ENCODE measurements around the gene GSTO2. TPM values are rescaled to one million over a fixed set of nuclear protein-coding genes. Genes with fewer than 3 reads are reported as not detected.

GSTO2 gene
- total and polyA plus RNA-seq, 11 donors: 0.46 to 1.9 (median 0.88) TPM

GRCh38 chr10:104323085-104323484 lies 54.1 kb downstream of the GSTO2 start:
- Histone ChIP-seq H3K27ac (peak overlapping the region in 11 of 12 donors; percentile 54 to 100 (median 99)), H3K36me3 (peaks cover 0 to 15% (median 0%) of the 10 kb centered on the region in 9 donors), H3K27me3 (no peaks in the 10 kb centered on the region), H3K4me1 (peaks cover 66 to 100% (median 100%) of the 10 kb centered on the region in 12 donors), H3K4me3 (no peak overlapping the region), H3K9me3 (no peaks in the 10 kb centered on the region)
- intact Hi-C loops (cut with DNase I): no loop called here
- no peak for ATAC-seq
- WGBS, 4 donors: 79 to 90% (median 84%) methylated on average over 1 of the region's 1 CpG
- TF ChIP-seq POLR2A (IDR thresholded peaks at IDR 0.05) (no peak), CTCF (IDR thresholded peaks at IDR 0.05) (no peak)
- no peak for DNase-seq

- Histone ChIP-seq H3K27me3 (no peaks in the 10 kb centered on the region), H3K9me3 (no peaks in the 10 kb centered on the region), H3K4me1 (peaks cover 64 to 100% (median 100%) of the 10 kb centered on the region in 12 donors), H3K36me3 (peaks cover 0 to 10% (median 0%) of the 10 kb centered on the region in 9 donors), H3K4me3 (no peak overlapping the region), H3K27ac (peak overlapping the region in 11 of 12 donors; percentile 91 to 100 (median 99))
- no peak for DNase-seq
- intact Hi-C loops (cut with DNase I): no loop called here
- 89 to 100% (median 93%) methylated on average over 3 to 4 of the region's 4 CpGs for WGBS, 4 donors
- TF ChIP-seq CTCF (IDR thresholded peaks at IDR 0.05) (no peak), POLR2A (IDR thresholded peaks at IDR 0.05) (no peak)
- no peak for ATAC-seq
These were observed 54.8 kb downstream of the GSTO2 start for GRCh38 chr10:104323760-104324201.

GRCh38 chr10:104324221-104324686 lies 55.3 kb downstream of the GSTO2 start:
- TF ChIP-seq POLR2A (IDR thresholded peaks at IDR 0.05) (no peak), CTCF (IDR thresholded peaks at IDR 0.05) (no peak)
- DNase-seq (peak in 1 of 5 donors; percentile 62), ATAC-seq (no peak)
- H3K27ac ChIP-seq: peak overlapping the region in 11 of 12 donors; percentile 91 to 100 (median 99)
- peak overlapping the region in 1 of 12 donors; percentile 15 for H3K4me3 ChIP-seq
- H3K36me3 ChIP-seq: peaks cover 0 to 10% (median 0%) of the 10 kb centered on the region in 9 donors
- H3K4me1 ChIP-seq: peaks cover 62 to 100% (median 100%) of the 10 kb centered on the region in 12 donors
- 57 to 72% (median 62%) methylated on average over 9 of the region's 9 CpGs for WGBS, 4 donors
- intact Hi-C loops (cut with DNase I): no loop called here
- H3K9me3 ChIP-seq: no peaks in the 10 kb centered on the region
- H3K27me3 ChIP-seq: no peaks in the 10 kb centered on the region

DNA sequence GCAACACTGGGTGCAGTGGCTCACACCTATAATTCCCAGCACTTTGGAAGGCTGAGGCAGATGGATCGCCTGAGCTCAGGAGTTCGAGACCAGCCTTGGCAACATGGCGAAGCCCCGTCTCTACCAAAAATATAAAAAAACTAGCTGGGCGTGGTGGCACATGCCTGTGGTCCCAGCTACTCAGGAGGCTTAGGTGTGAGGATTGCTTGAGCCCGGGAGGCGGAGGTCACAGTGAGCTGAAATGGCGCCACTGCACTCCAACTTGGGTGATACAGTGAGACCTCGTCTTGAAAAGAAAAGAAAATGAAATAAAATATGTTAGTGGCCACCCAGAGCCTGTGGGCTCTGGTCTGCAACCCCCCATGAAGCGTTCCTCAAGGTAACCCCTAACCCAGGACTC lies 55.9 kb downstream of the GSTO2 start:
- Histone ChIP-seq H3K36me3 (peaks cover 0 to 10% (median 0%) of the 10 kb centered on the region in 9 donors), H3K4me3 (peak overlapping the region in 1 of 12 donors; percentile 15), H3K27me3 (no peaks in the 10 kb centered on the region), H3K4me1 (peaks cover 62 to 100% (median 100%) of the 10 kb centered on the region in 12 donors), H3K27ac (peak overlapping the region; percentile 89 to 100 (median 99)), H3K9me3 (no peaks in the 10 kb centered on the region)
- TF ChIP-seq CTCF (IDR thresholded peaks at IDR 0.05) (no peak), POLR2A (IDR thresholded peaks at IDR 0.05) (no peak)
- intact Hi-C loops (cut with DNase I): no loop called here
- no peak for DNase-seq
- WGBS, 4 donors: 90 to 94% (median 94%) methylated on average over 10 of the region's 10 CpGs
- ATAC-seq: no peak
